B cell (primary cell): ENCODE results near the gene PTH1R. TPM values are rescaled to one million over a fixed set of nuclear protein-coding genes. Genes with fewer than 3 reads are reported as not detected.

Experiments
- ATAC-seq: fragments of 200-7000 bp; cut with Tn5 transposase; one replicate; pipeline ENCODE4 v1.10.0; 2021; ENCODE audit warnings: low read depth, mild to moderate bottlenecking, moderate number of reproducible peaks, moderate library complexity
- CTCF ChIA-PET: fragments of 350-600 bp; sonication (Branson Sonifier 250); formaldehyde crosslinking; loops from one replicate; lab custom pipeline; 2021; ENCODE audit warnings: antibody characterized with exemption, inconsistent platforms; lab: Charles Lee
- POLR2A ChIA-PET: fragments of 350-600 bp; sonication (Branson Sonifier 250); formaldehyde crosslinking; loops from one replicate; lab custom pipeline; 2021; ENCODE audit warnings: antibody characterized with exemption; lab: Charles Lee
- DNase-seq: peaks from one replicate; pipeline ENCODE4 v3.0.0; 2013
- H2AFZ ChIP-seq: 2 replicates; pipeline ENCODE4 v1.6.1; 2012; ENCODE audit warnings: mild to moderate bottlenecking, low read depth, low read length; ENCODE audit not compliant: insufficient read depth, poor library complexity, severe bottlenecking
- H3K27ac ChIP-seq, 2 donors: 1 replicate in 1 of 2; 2 replicates in 1 of 2; pipeline ENCODE4 v1.5.1; 2012 to 2013; ENCODE audit warnings: low read length in 2 of 2, mild to moderate bottlenecking in 2 of 2, moderate library complexity in 1 of 2
- H3K27me3 ChIP-seq, 4 experiments: fragments of 200-600 bp in 1 of 4; sonication (generic) in 1 of 4; replicated peaks in 1 of 4; 1 replicate in 2 of 4; 2 replicates in 2 of 4; pipeline versions ENCODE4 v1.6.1 to v1.7.0; 2013 to 2016; ENCODE audit warnings: low read length in 3 of 4, mild to moderate bottlenecking in 2 of 4, mixed read lengths in 1 of 4, moderate library complexity in 1 of 4; ENCODE audit not compliant: insufficient read depth in 4 of 4, control insufficient read depth in 3 of 4; ENCODE audit errors: control extremely low read depth in 1 of 4
- H3K36me3 ChIP-seq, 2 experiments: replicated peaks in 1 of 2; 1 replicate in 1 of 2; 2 replicates in 1 of 2; pipeline versions ENCODE4 v1.6.1 to v1.7.1; 2013; ENCODE audit warnings: low read length in 1 of 2; ENCODE audit not compliant: insufficient read depth in 2 of 2, control insufficient read depth in 1 of 2; ENCODE audit errors: control extremely low read depth in 1 of 2, extremely low read depth in 1 of 2
- H3K4me1 ChIP-seq, 2 donors: fragments of 200-600 bp in 1 of 2; sonication (generic) in 1 of 2; 1 replicate in 1 of 2; 2 replicates in 1 of 2; pipeline versions ENCODE4 v1.5.1 to v1.6.1; 2013 to 2017; ENCODE audit warnings: low read length in 2 of 2; ENCODE audit not compliant: control insufficient read depth in 2 of 2, insufficient read depth in 2 of 2
- H3K4me2 ChIP-seq: replicated peaks from 2 replicates; pipeline ENCODE3; 2012; ENCODE audit warnings: mild to moderate bottlenecking, low read depth, low read length; ENCODE audit not compliant: poor library complexity, severe bottlenecking
- H3K4me3 ChIP-seq, 5 experiments: fragments of 200-600 bp in 1 of 5; sonication (generic) in 1 of 5; 1 replicate in 3 of 5; 2 replicates in 2 of 5; pipeline versions ENCODE4 v1.5.1 to v1.7.0; 2011 to 2016; ENCODE audit warnings: low read length in 4 of 5, mild to moderate bottlenecking in 4 of 5, low read depth in 2 of 5, control low read depth in 1 of 5, moderate library complexity in 1 of 5; ENCODE audit not compliant: insufficient read depth in 1 of 5; ENCODE audit errors: control extremely low read depth in 1 of 5, extremely low read depth in 1 of 5
- H3K79me2 ChIP-seq: fragments of 200-600 bp; sonication (generic); one replicate; pipeline ENCODE4 v1.6.0; 2016; ENCODE audit warnings: low read length; ENCODE audit not compliant: control insufficient read depth, insufficient read depth
- H3K9ac ChIP-seq: fragments of 200-600 bp; sonication (generic); 2 replicates; pipeline ENCODE4 v1.6.1; 2017; ENCODE audit warnings: mild to moderate bottlenecking, low read length, moderate library complexity
- H3K9me3 ChIP-seq, 3 donors: one replicate each; pipeline versions ENCODE4 v1.6.1 to v1.7.1; 2013; ENCODE audit warnings: low read length in 2 of 3; ENCODE audit not compliant: control insufficient read depth in 2 of 3, insufficient read depth in 1 of 3; ENCODE audit errors: control extremely low read depth in 1 of 3
- H4K20me1 ChIP-seq: 2 replicates; pipeline ENCODE4 v1.6.0; 2012; ENCODE audit warnings: mild to moderate bottlenecking, low read length; ENCODE audit not compliant: insufficient read depth, control insufficient read depth, poor library complexity, severe bottlenecking
- H3K27ac Mint-ChIP-seq: one replicate; pipeline ENCODE4 v1.8.0; 2021; ENCODE audit warnings: mixed read lengths
- H3K27me3 Mint-ChIP-seq: one replicate; pipeline ENCODE4 v1.8.0; 2021; ENCODE audit warnings: mixed read lengths
- H3K4me1 Mint-ChIP-seq: one replicate; pipeline ENCODE4 v1.8.0; 2021; ENCODE audit warnings: mixed read lengths
- H3K4me3 Mint-ChIP-seq: one replicate; pipeline ENCODE4 v1.8.0; 2021; ENCODE audit warnings: mixed read lengths
- H3K9me3 Mint-ChIP-seq: one replicate; pipeline ENCODE4 v1.8.0; 2022; ENCODE audit warnings: mixed read lengths; ENCODE audit not compliant: insufficient read depth
- EZH2 ChIP-seq: IDR thresholded peaks from 2 replicates; pipeline ENCODE4 v1.6.1; 2012; ENCODE audit warnings: borderline replicate concordance, low read depth, mild to moderate bottlenecking, moderate library complexity, low read length; ENCODE audit not compliant: insufficient read depth, poor library complexity, severe bottlenecking
- WGBS: methylation state at CpG from one replicate; pipeline ENCODE4 v1.1.5; 2013; ENCODE audit warnings: missing lambda C conversion rate; ENCODE audit not compliant: insufficient coverage; 5-methylcytosine and 5-hydroxymethylcytosine counted together
- intact Hi-C: fragments of 100-400 bp; cut with micrococcal nuclease; formaldehyde crosslinking; loops from one replicate; pipeline ENCODE4 v1.10.0; 2022
- polyA plus RNA-seq: library from polyadenylated mRNA; depleted of rRNA; stranded (reverse); fragments of >200 nt; gene quantifications from 2 replicates; pipeline ENCODE4 v1.2.3, GENCODE V29; 2012
- total RNA-seq, 2 donors: library from RNA; stranded (reverse); fragments of 120-200 nt in 1 of 2; gene quantifications; 1 replicate in 1 of 2; 2 replicates in 1 of 2; pipeline versions ENCODE4 v1.2.3 to v1.2.4, GENCODE V29; 2013 to 2022
- TF ChIP-seq, protein P1 (sequence below): fragments of 200-600 bp; IDR thresholded peaks from one replicate; pipeline ENCODE4 v1.8.0; 2022; ENCODE audit warnings: antibody characterized with exemption, mild to moderate bottlenecking

PTH1R gene
- total and polyA plus RNA-seq, 2 donors (not counting 1 experiment from before 2014, with no cell fraction given): not detected

DNA sequence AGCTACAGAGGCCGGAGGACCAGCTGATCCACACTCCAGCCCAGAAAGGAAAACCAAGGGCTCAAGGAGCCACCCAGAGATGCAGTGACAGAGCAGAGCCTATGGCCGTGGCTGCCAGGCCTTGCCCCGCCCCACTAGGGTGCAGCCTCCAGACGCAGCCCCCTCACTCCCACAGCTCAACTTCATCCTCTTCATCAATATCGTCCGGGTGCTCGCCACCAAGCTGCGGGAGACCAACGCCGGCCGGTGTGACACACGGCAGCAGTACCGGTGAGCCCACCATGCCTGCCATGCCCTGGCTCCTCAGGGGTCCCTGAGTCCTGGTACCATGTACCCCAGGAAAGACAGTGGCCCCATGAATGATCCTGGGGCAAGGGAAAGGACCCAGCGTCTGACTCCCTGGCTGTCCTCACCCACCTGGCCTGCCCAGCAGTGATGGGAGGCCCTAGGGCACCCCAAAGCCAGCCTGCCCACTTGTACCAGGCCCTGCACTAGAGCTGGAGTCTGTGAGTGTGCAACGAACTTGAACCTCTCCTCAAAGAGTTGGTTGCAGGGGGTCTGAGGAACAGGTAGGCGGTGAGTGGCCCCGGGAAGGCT is 24.2 kb downstream of the PTH1R start:
- H3K79me2 ChIP-seq: no peaks in the 10 kb centered on the region
- POLR2A ChIA-PET: no interaction called here
- DNase-seq: no peak
- H3K27ac Mint-ChIP-seq: no peak overlapping the region
- H3K4me3 Mint-ChIP-seq: no peak overlapping the region
- no peaks in the 10 kb centered on the region for H4K20me1 ChIP-seq
- intact Hi-C loops: no loop called here
- no peaks in the 10 kb centered on the region for H3K9me3 Mint-ChIP-seq
- peaks cover 12% of the 10 kb centered on the region for H3K27me3 Mint-ChIP-seq
- H3K27me3 ChIP-seq: peaks cover 0 to 21% (median 4%) of the 10 kb centered on the region in 4 experiments
- H3K9ac ChIP-seq: no peak overlapping the region
- H3K4me1 Mint-ChIP-seq: peaks cover 9% of the 10 kb centered on the region
- TF ChIP-seq EZH2: no peak
- TF ChIP-seq, protein P1, sequence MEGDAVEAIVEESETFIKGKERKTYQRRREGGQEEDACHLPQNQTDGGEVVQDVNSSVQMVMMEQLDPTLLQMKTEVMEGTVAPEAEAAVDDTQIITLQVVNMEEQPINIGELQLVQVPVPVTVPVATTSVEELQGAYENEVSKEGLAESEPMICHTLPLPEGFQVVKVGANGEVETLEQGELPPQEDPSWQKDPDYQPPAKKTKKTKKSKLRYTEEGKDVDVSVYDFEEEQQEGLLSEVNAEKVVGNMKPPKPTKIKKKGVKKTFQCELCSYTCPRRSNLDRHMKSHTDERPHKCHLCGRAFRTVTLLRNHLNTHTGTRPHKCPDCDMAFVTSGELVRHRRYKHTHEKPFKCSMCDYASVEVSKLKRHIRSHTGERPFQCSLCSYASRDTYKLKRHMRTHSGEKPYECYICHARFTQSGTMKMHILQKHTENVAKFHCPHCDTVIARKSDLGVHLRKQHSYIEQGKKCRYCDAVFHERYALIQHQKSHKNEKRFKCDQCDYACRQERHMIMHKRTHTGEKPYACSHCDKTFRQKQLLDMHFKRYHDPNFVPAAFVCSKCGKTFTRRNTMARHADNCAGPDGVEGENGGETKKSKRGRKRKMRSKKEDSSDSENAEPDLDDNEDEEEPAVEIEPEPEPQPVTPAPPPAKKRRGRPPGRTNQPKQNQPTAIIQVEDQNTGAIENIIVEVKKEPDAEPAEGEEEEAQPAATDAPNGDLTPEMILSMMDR: no peak
- H3K9me3 ChIP-seq: no peaks in the 10 kb centered on the region
- 95% methylated on average over 17 of the region's 17 CpGs for WGBS
- ATAC-seq: no peak
- H3K4me2 ChIP-seq: no peak overlapping the region
- no peak overlapping the region for H2AFZ ChIP-seq
- H3K4me3 ChIP-seq: no peak overlapping the region
- H3K27ac ChIP-seq: no peak overlapping the region
- H3K36me3 ChIP-seq: no peaks in the 10 kb centered on the region
- H3K4me1 ChIP-seq: peaks cover 9 to 10% of the 10 kb centered on the region in 2 donors
- CTCF ChIA-PET: interaction anchor here (4.2 kb wide), 1 partner anchor 8 kb away, joined by 17 read pairs; no protein-coding TSS in a partner anchor

DNA sequence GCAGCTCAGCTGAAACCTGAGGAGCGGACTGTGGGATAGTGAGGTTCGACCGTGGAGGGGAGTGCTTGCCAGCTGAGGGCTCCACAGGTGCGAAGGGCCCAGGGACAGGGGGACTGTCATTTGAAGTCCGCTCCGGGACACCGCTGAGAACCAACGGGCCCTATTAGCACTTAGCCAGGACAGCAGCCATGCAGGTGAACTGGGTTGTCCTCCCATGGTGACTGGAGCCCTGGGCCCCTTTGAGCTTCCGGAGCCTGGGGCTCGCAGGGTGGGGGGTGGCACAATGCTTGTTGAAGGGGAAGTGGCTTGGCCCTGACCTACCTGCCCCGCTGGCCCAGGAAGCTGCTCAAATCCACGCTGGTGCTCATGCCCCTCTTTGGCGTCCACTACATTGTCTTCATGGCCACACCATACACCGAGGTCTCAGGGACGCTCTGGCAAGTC is 24.7 kb downstream of the PTH1R start:
- H3K4me1 Mint-ChIP-seq: peaks cover 9% of the 10 kb centered on the region
- H3K27ac Mint-ChIP-seq: no peak overlapping the region
- 94% methylated on average over 15 of the region's 15 CpGs for WGBS
- ChIA-PET POLR2A (no interaction called here), CTCF (no interaction called here)
- Histone ChIP-seq H4K20me1 (no peaks in the 10 kb centered on the region), H3K36me3 (no peaks in the 10 kb centered on the region), H2AFZ (no peak overlapping the region), H3K4me3 (no peak overlapping the region), H3K79me2 (no peaks in the 10 kb centered on the region), H3K9me3 (no peaks in the 10 kb centered on the region), H3K27ac (no peak overlapping the region), H3K9ac (no peak overlapping the region), H3K27me3 (peaks cover 0 to 21% (median 4%) of the 10 kb centered on the region in 4 experiments), H3K4me2 (no peak overlapping the region), H3K4me1 (peaks cover 9 to 10% of the 10 kb centered on the region in 2 donors)
- ATAC-seq (no peak), DNase-seq (no peak)
- intact Hi-C loops: no loop called here
- peaks cover 12% of the 10 kb centered on the region for H3K27me3 Mint-ChIP-seq
- TF ChIP-seq, protein P1: no peak
- no peak for TF ChIP-seq EZH2
- no peaks in the 10 kb centered on the region for H3K9me3 Mint-ChIP-seq
- H3K4me3 Mint-ChIP-seq: no peak overlapping the region
